IPS-20b (cell line): ENCODE results near the gene IFIT2.
"Not testable (repeated sequence)": the region's sequence is repeated elsewhere in the genome, so short reads cannot be mapped to it uniquely, and the experiment has no call there.

Source experiments
- H3K27ac ChIP-seq: one replicate; pipeline ENCODE4 v1.5.1; 2013; ENCODE audit warnings: low read length
- H3K27me3 ChIP-seq: 2 replicates; pipeline ENCODE4 v1.6.1; 2013; ENCODE audit warnings: mild to moderate bottlenecking, low read length, inconsistent platforms; ENCODE audit not compliant: insufficient read depth
- H3K36me3 ChIP-seq: 2 replicates; pipeline ENCODE4 v1.6.1; 2013; ENCODE audit warnings: low read depth, mild to moderate bottlenecking, inconsistent platforms, low read length, moderate library complexity; ENCODE audit not compliant: insufficient read depth
- H3K4me1 ChIP-seq: 2 replicates; pipeline ENCODE4 v1.6.1; 2013; ENCODE audit warnings: mild to moderate bottlenecking, control low read depth, inconsistent platforms, low read length, moderate library complexity; ENCODE audit not compliant: insufficient read depth
- H3K4me3 ChIP-seq: 2 replicates; pipeline ENCODE4 v1.5.1; 2013; ENCODE audit warnings: mild to moderate bottlenecking, low read length, inconsistent platforms
- H3K9ac ChIP-seq: 2 replicates; pipeline ENCODE4 v1.6.1; 2013; ENCODE audit warnings: low read depth, mild to moderate bottlenecking, inconsistent platforms, low read length, moderate library complexity
- H3K9me3 ChIP-seq: 2 replicates; pipeline ENCODE4 v1.6.1; 2013; ENCODE audit warnings: mild to moderate bottlenecking, low read depth, low read length, inconsistent platforms; ENCODE audit not compliant: insufficient read depth

Gene IFIT2

DNA sequence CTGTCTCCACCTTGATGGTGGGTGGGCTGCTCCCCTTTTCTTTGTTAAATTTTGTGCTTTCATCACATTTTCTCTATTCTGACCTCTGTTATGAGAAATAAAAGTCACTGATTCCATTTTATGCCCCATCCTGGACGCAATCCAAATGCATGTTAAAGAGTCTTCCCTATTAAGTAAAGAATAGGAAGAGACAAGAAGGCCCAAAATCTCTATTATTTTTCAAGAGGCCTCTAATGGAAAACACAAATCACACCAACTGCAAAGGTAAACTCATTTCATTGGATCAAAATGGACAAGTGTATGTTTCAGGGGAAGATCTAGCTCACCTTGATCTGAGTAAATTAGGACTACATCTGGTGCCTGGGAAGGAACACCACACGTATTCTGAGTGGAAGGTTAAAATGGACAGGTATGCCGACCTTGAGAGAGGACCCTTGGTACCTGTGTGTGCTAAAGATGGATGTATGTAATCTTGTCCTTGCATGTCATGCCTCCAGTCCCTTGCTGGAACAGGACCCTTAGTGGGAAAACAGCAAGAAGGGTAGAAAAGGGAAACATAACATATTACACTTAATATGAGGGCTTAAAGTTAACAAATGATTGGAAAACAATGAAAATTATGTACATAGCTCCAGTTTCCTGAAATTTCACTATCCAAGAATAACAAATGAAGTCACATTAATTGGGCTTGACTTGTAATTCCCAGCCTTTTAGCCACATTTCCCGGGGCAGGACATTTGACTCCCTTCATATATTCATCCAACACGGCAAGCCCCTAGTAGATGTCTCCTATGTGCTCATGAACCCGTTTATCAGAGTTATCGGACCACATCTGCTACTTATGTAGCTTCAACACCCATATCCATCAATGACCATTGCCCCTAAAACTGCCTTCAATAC lies 7.6 kb downstream of the IFIT2 start:
- no peak overlapping the region for H3K4me3 ChIP-seq
- no peaks in the 10 kb centered on the region for H3K27me3 ChIP-seq
- no peaks in the 10 kb centered on the region for H3K36me3 ChIP-seq
- peaks cover 4% of the 10 kb centered on the region; the same call in 1 of the 2 replicates for H3K4me1 ChIP-seq
- H3K27ac ChIP-seq = no peak overlapping the region
- H3K9ac ChIP-seq = no peak overlapping the region
- H3K9me3 ChIP-seq = no peaks in the 10 kb centered on the region

DNA sequence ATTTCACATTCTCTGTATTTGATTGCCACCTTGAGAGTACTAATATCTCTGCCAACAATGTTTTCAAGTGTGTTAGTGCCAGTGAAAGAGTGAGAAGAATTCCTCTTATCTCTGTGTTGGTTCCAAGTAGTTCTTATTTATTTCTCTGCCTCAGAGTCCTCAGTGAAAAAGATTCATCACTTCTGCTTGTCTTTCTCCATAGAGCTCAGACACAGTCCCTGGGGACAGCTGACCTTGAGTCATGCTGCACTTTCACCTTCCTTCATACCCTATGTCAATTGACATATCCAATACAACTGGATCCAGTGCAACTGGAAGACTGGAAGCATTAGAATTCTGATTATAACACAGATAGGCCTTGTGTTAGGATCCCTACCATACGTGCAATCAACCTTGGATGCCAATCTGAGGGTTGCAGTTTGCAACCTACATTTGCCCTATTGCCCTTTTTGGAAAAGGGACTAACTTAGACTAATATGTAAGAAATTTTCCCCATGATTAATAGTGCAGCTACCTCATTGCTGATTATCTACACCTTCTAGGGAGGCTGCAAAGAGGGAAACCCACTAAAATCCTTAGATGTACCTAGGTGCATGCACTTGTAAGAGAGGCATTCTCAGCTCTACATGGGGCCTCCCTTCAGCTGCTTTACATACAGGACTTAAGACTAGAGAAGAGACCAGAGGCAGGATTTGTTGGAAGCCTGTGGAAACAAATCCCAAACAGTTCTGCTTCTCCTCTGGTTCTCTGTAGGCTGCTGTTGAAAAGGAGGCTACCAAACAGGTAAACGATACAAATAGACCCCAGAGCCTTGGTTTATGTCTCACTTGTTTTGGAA lies 8.4 kb downstream of the IFIT2 start:
- no peak overlapping the region for H3K9ac ChIP-seq
- H3K27ac ChIP-seq = no peak overlapping the region
- H3K4me3 ChIP-seq = no peak overlapping the region
- no peaks in the 10 kb centered on the region for H3K9me3 ChIP-seq
- H3K27me3 ChIP-seq = no peaks in the 10 kb centered on the region
- no peaks in the 10 kb centered on the region for H3K36me3 ChIP-seq
- peaks cover 4% of the 10 kb centered on the region; the same call in 1 of the 2 replicates for H3K4me1 ChIP-seq

DNA sequence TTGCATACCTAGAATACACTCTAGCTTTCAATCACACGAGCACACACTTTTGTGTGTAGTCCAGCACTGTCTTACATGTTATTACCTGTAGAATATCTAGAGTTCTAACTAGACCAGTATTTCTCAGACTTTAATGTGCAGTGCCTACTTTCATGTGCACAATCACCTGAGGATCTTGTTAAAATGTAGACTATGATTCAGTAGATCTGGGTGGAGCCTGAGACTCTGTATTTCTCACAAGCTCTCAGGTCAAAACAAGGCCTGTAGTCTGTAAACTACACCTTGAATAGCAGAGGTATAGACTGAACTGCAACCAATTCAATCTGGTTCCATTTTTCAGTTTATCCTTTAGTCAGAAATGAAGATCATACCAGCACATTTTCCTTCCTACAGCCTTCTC lies 11.1 kb downstream of the IFIT2 start:
- Histone ChIP-seq H3K9me3 (no peaks in the 10 kb centered on the region), H3K4me3 (no peak overlapping the region), H3K9ac (no peak overlapping the region), H3K4me1 (peaks cover 4% of the 10 kb centered on the region; the same call in 1 of the 2 replicates), H3K36me3 (no peaks in the 10 kb centered on the region), H3K27me3 (no peaks in the 10 kb centered on the region), H3K27ac (no peak overlapping the region)

DNA sequence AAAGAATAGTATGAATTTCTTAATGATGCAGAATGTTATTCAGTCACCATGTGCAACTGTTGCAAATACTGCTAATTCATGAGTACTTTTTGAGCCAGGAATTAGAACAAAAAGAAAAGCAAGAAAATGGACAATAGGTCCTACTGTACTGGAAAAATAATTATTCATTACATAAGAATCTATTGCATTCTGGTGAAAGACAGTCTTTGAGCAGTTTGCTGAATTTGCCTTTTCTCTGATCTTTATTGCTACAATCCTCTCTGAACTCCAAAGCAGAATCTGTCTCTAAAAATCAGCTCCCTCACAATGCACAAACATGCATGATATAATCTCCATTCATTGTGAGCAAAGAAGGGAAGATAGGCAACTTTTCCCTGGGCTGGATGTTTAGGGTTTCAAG lies 12.8 kb downstream of the IFIT2 start:
- no peak overlapping the region for H3K27ac ChIP-seq
- no peak overlapping the region for H3K9ac ChIP-seq
- no peaks in the 10 kb centered on the region for H3K36me3 ChIP-seq
- H3K27me3 ChIP-seq = no peaks in the 10 kb centered on the region
- no peak overlapping the region for H3K4me3 ChIP-seq
- peaks cover 4% of the 10 kb centered on the region; the same call in 1 of the 2 replicates for H3K4me1 ChIP-seq
- H3K9me3 ChIP-seq = no peaks in the 10 kb centered on the region

DNA sequence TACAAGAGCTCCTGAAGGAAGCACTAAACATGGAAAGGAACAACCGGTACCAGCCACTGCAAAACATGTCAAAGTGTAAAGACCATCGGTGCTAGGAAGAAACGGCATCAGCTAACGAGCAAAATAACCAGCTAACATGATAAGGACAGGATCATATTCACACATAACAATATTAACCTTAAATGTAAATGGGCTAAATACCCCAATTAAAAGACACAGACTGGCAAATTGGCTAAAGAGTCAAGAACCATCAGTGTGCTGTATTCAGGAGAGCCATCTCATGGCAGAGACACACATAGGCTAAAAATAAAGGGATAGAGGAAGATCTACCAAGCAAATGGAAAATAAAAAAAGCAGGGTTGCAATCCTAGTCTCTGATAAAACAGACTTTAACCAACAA lies 16.2 kb downstream of the IFIT2 start:
- H3K36me3 ChIP-seq, H3K27ac ChIP-seq, H3K9ac ChIP-seq, H3K4me3 ChIP-seq, H3K9me3 ChIP-seq, H3K27me3 ChIP-seq, H3K4me1 ChIP-seq: not testable (repeated sequence)

DNA sequence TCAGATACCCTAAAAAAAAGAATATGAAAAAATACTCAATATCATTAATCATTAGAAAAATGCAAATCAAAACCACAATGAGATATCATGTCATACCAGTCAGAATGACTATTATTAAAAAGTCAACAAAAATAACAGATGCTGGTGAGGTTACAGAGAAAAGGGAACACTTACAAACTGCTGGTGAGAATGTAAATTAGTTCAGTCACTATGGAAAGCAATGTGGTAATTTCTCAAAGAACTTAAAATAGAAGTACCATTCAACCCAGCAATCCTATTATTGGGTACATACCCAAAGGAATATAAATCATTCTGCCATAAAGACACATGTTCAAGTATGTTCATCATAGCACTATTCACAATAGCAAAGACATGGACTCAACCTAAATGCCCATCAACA lies 23.2 kb downstream of the IFIT2 start:
- not testable (repeated sequence) for H3K4me3 ChIP-seq, H3K9me3 ChIP-seq, H3K9ac ChIP-seq, H3K27ac ChIP-seq, H3K36me3 ChIP-seq, H3K27me3 ChIP-seq
- peaks cover 17% of the 10 kb centered on the region; the same call in 1 of the 2 replicates for H3K4me1 ChIP-seq

DNA sequence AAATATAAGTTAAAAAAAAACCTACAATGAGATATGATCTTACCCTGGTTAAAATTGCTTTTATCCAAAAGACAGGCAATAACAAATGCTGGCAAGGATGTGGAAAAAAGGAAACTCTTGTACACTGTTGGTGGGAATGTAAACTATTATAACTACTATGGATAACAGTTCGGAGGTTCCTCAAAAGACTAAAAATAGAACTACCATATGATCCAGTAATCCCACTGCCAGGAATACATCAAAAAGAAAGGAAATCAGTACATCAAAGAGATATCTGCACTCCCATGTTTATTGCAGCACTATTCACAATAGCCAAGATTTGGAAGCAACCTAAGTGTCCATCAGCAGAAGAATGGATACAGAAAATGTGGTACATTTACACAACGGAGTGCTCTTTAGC lies 24.0 kb downstream of the IFIT2 start:
- H3K36me3 ChIP-seq, H3K27me3 ChIP-seq, H3K9ac ChIP-seq, H3K4me3 ChIP-seq, H3K9me3 ChIP-seq, H3K27ac ChIP-seq: not testable (repeated sequence)
- peaks cover 20% of the 10 kb centered on the region; the same call in 1 of the 2 replicates for H3K4me1 ChIP-seq

DNA sequence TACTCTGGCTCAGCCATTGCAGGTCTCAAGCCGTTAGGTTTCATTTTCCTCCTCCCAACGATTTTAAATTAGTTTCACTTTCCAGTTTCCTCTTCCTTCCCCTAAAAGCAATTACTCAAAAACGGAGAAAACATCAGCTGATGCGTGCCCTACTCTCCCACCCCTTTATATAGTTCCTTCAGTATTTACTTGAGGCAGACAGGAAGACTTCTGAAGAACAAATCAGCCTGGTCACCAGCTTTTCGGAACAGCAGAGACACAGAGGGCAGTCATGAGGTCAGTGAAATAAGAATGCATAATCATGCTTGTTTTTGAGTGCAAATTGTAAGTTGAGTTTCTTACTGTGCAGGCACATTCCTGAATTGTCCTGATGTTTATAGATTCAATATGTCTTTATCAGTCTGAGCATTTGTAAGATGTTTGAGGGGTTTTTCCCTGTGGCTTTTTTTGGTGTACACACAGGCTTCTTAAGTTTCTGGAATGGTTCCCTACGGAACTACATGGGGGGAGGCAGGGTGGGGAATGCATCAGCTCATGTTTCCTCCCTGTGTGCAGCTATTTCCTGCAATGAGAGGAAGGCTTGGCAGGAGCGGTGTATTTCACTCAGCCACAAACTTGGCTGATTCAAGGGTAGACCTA lies 26.1 kb downstream of the IFIT2 start, which contains the start of gene IFIT3:
TSS of gene IFIT3 (plus strand) at position 195 of the 639 bp plus-strand sequence. CDS start at position 272, 77 bp downstream.
- peak within 1 kb of the TSS; percentile 68 for H3K9ac ChIP-seq
- peak within 1 kb of the TSS; percentile 42 for H3K4me3 ChIP-seq
- H3K36me3 ChIP-seq = no peaks in the 10 kb centered on the region
- no peaks in the 10 kb centered on the region for H3K27me3 ChIP-seq
- H3K9me3 ChIP-seq = no peaks in the 10 kb centered on the region
- H3K4me1 ChIP-seq = peaks cover 29% of the 10 kb centered on the region
- H3K27ac ChIP-seq = peak within 1 kb of the TSS; percentile 76

DNA sequence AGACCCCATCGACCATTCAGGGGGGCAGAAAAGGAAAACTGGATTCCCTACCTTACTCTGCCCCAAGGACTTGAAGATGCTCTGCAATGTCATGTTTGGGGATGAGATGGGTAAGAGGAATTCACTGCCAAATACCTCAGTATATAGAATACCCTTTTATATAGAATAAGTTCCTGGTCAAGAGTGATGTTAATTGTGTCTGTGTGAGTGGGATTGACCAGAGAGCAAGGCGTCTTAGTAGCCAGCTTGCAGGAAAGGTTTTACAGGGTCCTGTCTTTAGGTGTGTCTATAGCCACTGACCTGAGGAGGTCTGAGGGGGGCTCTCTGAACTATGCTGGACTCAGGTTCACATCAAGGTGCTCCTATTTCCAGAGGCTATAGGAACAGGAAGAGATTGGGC lies 27.3 kb downstream of the IFIT2 start:
- no peaks in the 10 kb centered on the region for H3K27me3 ChIP-seq
- H3K27ac ChIP-seq = no peak overlapping the region
- no peaks in the 10 kb centered on the region for H3K9me3 ChIP-seq
- H3K4me1 ChIP-seq = peaks cover 42% of the 10 kb centered on the region
- H3K36me3 ChIP-seq = no peaks in the 10 kb centered on the region
- no peak overlapping the region for H3K9ac ChIP-seq
- H3K4me3 ChIP-seq = no peak overlapping the region

DNA sequence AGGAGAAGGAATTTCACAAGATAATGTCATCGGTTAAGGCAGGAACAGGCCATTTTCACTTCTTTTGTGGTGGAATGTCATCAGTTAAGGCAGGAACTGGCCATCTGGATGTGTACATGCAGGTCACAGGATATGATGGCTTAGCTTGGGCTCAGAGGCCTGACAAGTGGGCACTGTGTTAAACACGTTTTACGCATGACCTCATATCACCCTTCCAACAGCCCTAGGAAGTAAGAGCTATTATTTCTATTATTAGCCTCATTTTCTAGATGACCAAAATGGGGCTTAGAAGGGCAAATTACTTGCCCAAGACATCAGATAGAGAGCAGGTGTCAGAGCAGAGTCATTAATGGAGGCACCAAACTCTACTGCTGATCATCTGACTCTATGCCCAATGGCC lies 28.2 kb downstream of the IFIT2 start:
- not testable (repeated sequence) for H3K4me3 ChIP-seq, H3K36me3 ChIP-seq, H3K27me3 ChIP-seq, H3K9me3 ChIP-seq, H3K27ac ChIP-seq, H3K9ac ChIP-seq
- H3K4me1 ChIP-seq = peaks cover 42% of the 10 kb centered on the region

DNA sequence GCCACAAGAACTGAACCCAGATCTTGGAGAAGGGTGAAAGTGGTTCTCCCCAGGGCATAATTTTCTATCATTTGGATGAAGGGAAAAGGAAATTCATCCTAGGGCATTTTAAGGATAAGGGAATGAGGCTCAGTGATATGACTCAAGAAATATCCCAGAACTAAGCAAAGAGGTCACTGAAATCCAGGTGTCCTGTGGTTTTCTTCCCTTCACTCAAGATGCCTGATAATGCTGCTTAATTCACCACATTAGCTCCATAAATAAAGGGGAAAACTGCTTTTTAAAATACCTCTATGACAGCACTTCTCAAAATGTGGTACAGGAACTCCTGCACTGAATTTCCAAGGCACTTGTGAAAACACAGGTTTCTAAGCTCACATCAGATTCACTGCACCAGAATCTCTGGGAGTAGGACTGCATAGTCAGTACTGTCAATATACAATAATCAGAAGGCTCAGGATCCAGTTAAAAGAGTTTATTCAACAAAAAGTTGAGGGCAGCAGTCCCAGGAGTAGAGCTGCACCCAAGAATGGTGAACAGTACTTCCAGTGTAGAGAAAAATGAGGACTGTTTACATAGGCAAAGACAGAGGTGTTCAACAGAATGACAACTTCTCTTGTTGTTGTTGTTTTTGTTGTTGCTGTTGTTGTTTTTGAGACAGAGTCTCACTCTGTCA lies 28.8 kb downstream of the IFIT2 start:
- H3K9ac ChIP-seq = no peak overlapping the region
- peaks cover 42% of the 10 kb centered on the region for H3K4me1 ChIP-seq
- H3K27ac ChIP-seq = no peak overlapping the region
- no peak overlapping the region for H3K4me3 ChIP-seq
- H3K27me3 ChIP-seq = no peaks in the 10 kb centered on the region
- no peaks in the 10 kb centered on the region for H3K9me3 ChIP-seq
- no peaks in the 10 kb centered on the region for H3K36me3 ChIP-seq
